HG03558 (cell line): Measurements from ENCODE around the gene KRTAP9-8.
"Not testable (repeated sequence)": the region's sequence is repeated elsewhere in the genome, so short reads cannot be mapped to it uniquely, and the experiment has no call there.

ENCODE experiments used
- ATAC-seq: cut with Tn5 transposase; IDR thresholded peaks from one replicate; pipeline ENCODE4 v1.9.1; 2021; ENCODE audit warnings: moderate number of reproducible peaks; ENCODE audit not compliant: unreplicated experiment; ENCODE audit errors: extremely low read depth

The KRTAP9-8 gene

DNA sequence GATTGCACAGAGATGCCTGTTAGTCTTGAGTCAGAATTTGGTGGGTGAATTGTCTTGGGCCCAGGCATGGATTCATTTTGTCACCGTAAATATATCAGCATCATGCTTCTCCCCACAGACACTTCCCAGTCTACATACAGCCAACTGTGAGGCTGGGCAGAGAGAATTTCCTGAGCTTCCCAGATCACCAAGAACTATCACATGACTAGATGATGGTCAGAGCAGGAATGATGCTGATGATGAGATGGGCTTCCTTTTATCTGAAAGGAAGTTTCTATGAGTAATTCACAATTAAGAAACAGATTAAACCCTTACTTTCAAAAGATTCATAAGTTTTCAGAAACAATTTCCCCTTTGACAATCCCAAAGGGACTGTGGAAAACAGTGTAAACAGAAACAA lies 17.1 kb downstream of the KRTAP9-8 start:
- no peak for ATAC-seq

DNA sequence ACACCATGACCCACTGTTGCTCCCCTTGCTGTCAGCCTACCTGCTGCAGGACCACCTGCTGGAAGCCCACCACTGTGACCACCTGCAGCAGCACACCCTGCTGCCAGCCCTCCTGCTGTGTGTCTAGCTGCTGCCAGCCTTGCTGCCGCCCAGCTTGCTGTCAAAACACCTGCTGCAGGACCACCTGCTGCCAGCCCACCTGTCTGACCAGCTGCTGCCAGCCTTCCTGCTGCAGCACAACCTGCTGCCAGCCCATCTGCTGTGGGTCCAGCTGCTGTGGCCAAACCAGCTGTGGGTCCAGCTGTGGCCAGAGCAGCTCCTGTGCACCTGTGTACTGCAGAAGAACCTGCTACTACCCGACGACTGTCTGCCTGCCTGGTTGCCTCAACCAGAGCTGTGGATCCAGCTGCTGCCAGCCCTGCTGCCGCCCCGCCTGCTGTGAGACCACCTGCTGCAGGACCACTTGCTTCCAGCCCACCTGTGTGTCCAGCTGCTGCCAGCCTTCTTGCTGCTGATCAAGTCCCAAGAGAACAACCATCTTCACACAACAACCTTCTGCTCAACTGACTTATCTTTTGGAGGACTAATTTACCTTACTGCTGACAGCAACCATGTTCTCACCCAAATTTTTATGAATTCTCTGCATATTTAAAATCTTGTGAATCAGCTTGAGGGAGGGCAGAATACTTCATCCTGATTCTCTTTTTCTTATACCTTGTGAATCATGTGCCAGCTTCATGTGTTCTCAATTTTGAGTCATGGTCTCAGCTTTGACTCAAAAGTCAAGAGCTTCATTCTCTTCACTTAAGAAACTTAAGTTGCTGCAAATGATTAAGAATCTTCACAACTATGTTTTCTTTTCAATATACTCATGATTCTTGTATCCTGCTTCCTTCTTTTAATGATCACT lies 17.8 kb downstream of the KRTAP9-8 start, which contains the start of gene KRTAP9-9:
TSS of gene KRTAP9-9 (plus strand) at position 4 of the 910 bp plus-strand sequence.
- ATAC-seq: not testable (repeated sequence)

DNA sequence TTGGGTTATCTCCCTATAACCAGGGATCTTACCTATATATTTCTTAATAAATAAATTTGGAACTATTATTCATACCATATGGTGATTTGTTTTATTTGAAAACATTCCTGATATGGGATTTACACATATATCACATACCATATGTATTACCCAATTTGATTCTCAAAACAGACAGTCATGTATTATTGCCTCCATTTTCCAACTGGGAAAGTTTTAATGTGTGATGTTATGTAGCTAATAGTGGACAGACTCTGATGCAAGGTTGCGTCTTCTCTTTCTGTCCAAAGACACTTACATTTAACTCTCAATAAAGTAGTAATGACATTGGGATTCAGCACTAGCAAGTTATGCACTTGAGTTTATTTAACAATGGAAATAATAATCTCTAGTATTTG lies 18.5 kb downstream of the KRTAP9-8 start:
- no peak for ATAC-seq

DNA sequence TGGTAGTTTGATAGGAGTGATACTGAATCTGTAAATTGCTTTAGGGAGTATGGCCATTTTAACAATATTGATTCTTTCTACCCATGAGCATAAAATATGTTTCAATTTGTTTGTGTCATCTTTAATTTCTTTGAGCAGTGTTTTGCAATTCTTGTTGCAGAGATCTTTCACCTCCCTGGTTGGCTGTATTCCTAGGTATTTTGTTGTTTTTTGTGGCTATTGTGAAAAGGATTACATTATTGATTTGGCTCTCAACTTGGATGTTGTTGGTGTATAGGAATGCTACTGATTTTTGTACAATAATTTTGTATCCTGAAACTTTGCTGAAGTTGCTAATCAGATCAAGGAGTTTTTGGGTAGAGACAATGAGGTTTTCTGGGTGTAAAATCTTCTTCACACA lies 20.6 kb downstream of the KRTAP9-8 start:
- no peak for ATAC-seq

DNA sequence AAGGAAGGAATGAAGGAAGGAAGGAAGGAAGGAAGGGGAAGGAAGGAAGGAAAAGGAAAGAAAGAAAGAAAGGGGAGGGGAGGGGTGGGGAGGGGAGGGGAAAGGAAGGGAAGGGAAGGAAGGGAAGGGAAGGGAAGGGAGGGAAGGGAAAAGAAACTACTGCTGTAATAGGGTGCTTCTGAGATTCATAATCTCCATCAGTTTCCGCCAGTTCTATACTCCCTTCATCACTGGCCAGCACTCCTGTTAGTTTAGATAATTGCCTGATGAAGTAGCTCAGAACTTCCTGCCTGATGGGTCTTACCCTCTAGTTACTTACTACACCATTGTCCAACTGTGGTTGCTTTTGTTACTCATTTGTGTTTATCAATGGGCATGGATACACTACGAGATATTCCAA lies 25.4 kb downstream of the KRTAP9-8 start:
- ATAC-seq: no peak

DNA sequence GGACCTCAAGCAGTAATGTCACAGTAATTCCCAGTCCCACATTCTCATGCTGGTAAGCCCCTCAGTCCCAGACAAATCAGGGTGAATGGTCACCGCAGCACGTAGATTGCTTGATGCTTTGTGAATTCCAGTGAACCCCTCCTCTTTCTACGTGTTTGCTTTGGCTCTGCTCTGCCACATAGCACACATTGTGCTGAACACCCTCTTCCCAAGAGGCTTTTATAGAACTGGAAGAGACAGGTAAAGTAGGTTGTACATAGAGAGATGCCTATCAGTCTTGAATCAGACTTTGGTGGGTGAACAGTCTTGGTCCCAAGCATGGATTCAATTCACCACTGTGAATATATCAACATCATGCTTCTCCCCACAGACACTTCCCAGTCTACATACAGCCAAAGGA lies 26.8 kb downstream of the KRTAP9-8 start:
- ATAC-seq: no peak

DNA sequence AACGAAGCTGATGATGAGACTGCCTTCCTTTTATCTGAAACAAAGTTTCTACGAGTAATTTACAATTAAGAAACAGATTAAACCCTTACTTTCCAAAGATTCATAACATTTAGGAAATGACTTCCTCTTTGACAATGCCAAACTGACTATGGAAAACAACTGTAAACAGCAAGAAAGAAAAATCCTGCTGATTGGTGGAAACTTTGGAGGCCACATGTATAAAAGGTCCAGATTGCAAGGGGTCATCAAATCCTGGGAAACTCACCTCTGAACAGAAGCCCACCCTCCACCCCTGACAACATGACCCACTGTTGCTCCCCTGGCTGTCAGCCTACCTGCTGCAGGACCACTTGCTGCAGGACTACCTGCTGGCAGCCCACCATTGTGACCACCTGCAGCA lies 27.3 kb downstream of the KRTAP9-8 start, which contains the start of gene KRTAP9-6:
TSS of gene KRTAP9-6 (plus strand) at position 301 of the 400 bp plus-strand sequence. CDS start at position 301, 0 bp downstream.
- ATAC-seq: no peak

DNA sequence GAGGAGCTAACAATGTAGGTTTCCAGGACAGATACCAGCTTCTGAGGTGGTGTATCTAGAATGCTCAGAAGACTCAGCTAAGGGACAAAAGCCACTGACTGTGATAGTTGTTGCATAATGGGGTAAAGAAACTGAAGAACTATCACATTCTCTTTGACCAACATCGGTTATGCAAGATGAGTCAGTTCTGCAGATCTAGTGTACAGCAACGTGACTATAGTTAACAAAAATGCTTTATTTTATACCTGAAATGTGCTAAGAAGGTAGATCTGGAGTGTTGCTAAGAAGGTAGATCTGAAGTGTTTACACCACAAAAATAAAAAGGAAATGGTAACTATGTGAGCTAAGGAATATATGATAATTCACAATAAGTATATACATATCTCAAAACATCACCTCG lies 29.9 kb downstream of the KRTAP9-8 start:
- ATAC-seq: no peak

DNA sequence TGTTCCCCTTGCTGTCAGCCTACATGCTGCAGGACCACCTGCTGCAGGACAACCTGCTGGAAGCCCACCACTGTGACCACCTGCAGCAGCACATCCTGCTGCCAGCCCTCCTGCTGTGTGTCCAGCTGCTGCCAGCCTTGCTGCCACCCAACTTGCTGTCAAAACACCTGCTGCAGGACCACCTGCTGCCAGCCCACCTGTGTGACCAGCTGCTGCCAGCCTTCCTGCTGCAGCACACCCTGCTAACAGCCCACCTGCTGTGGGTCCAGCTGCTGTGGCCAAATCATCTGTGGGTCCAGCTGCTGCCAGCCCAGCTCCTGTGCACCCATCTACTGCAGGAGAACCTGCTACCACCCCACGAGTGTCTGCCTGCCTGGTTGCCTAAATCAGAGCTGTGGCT lies 33.5 kb downstream of the KRTAP9-8 start:
- ATAC-seq: not testable (repeated sequence)

DNA sequence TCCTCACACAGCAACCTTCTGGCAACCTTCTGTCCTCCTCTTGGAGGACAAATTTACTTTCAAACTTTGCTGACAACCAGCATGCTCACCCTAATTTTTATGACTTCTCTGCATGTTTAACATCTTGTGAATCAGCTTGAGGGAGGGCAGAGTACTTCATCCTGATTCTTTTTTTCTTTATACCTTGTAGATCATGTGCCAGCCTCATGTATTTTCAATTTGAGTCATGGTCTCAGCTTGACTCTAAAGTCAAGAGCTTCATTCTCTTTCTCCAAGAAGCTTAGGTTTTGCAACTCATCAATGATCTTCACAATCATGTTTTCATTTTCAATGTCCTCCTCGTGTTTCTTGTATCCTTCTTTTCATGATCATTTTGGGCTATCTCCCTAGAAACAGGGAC lies 34.1 kb downstream of the KRTAP9-8 start:
- ATAC-seq: no peak

DNA sequence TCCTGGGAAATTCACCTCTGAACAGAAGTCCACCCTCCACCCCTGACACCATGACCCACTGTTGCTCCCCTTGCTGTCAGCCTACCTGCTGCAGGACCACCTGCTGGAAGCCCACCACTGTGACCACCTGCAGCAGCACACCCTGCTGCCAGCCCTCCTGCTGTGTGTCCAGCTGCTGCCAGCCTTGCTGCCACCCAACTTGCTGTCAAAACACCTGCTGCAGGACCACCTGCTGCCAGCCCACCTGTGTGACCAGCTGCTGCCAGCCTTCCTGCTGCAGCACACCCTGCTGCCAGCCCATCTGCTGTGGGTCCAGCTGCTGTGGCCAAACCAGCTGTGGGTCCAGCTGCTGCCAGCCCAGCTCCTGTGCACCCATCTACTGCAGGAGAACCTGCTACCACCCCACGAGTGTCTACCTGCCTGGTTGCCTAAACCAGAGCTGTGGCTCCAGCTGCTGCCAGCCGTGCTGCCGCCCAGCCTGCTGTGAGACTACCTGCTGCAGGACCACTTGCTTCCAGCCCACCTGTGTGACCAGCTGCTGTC lies 37.9 kb downstream of the KRTAP9-8 start, which contains the start of gene KRTAP9-7:
TSS of gene KRTAP9-7 (plus strand) at position 51 of the 543 bp plus-strand sequence. CDS start at position 51, 0 bp downstream.
- not testable (repeated sequence) for ATAC-seq

DNA sequence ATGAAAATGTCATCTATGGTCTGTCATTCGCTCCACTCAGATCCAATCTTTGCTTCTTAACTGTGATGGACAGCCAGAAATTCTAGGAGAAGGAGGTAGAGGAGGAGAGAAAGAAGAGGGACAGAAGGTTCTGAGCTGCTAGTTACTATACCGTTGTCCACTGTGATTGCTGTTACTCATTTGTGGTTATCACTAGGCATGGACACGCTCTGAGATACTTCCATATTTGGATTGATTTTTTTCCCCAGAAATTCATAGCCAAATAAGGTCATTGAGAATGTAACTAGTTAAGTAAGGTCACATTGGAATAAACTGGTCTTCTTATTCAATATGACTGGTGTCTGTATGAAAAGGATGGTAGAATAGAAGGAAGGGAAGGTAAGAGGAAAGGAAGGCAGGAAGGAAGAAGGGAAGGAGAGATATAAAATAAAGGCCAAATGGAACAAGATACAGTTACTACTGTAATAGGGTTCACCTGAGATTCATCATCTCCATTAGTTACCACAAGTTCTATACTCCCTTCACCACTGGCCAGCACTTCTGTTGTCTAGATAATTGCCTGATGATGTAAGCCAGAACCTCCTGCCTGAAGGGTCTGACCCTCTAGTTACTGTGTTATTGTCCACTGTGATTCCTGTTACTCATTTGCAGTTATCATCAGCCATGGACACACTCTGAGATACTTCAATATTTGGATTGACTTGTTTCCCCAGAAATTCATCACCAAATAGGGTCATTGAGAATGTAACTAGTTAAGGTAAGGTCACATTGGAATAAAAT lies 40.6 kb downstream of the KRTAP9-8 start:
- ATAC-seq: no peak

DNA sequence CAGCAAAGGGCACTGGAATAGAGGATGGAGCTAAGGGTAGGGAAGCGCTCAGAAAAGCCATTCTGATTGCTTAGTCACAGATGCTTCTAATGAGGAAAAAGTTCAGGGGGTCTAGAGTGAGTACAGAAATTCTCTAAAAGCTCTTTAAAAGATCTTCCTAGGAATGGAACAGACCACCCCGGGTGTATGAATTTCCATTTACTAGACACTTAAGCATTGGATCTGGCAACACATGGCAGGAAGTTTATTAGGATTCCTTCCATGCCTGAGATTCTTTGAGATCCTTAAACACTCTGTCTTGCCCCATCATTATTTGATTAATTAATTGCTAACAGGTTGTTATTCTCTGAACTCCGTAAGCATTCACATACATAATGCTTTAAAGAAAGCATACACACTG lies 46.2 kb downstream of the KRTAP9-8 start:
- no peak for ATAC-seq

DNA sequence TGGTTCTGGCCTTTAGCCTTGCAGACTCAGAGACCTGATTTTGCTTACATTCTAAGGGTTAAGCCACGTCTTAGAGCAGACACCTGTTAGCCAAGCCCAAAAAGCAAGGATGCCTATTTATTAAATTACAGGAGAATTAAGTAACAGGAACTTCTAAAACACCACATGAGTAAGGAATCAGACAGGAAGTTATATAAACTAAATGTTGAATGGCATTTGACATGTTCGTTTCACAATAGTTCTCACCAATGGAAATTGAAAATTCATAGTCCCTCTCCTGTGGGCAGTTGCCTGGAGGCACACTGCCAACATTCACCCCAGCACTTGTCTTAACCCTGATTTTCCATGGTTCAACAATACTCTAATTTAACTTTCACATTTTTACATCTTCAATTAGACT lies 46.7 kb downstream of the KRTAP9-8 start:
- ATAC-seq: no peak

DNA sequence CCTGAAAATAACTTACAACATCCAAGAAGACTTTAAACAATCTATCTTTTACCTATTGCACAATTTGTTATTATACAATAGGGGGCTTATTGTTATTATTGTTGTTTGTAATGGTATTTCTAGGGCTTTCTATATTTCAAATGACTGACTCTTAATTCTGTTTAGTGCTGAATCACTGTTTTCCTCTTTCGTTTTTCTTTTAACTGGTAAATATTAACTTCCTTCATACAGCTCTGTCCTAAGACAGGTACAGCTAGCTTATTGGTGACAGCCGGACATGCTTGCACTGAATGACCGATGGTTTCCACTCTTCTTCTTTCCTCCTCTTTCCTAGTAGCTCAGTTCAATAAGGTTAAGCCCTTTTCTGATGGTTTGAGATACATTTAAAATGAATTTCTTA lies 49.3 kb downstream of the KRTAP9-8 start:
- ATAC-seq: no peak
